Ovary (tissue), 9 donors: Measurements from ENCODE around the gene BACE2. TPM values are rescaled to one million over a fixed set of nuclear protein-coding genes. Genes with fewer than 3 reads are reported as not detected.

Source experiments
- DNase-seq, 5 donors: peaks; one replicate each; pipeline ENCODE4 v3.0.0-alpha.2; 2019 to 2020
- H3K27ac ChIP-seq, 2 donors: fragments of 200-600 bp; one replicate each; pipeline versions ENCODE4 v1.5.1 to v1.8.0; 2019 to 2022
- H3K27me3 ChIP-seq: fragments of 200-600 bp; one replicate; pipeline ENCODE4 v1.8.0; 2022
- H3K36me3 ChIP-seq: fragments of 200-600 bp; sonication (generic); one replicate; pipeline ENCODE4 v1.5.1; 2019
- H3K4me1 ChIP-seq: one replicate; pipeline ENCODE4 v1.8.1; 2013; ENCODE audit warnings: mild to moderate bottlenecking, moderate library complexity; ENCODE audit not compliant: insufficient read depth
- H3K4me3 ChIP-seq: fragments of 200-600 bp; sonication (generic); one replicate; pipeline ENCODE4 v1.5.1; 2017
- H3K9me3 ChIP-seq, 2 donors: fragments of 200-600 bp in 1 of 2; sonication (generic) in 1 of 2; one replicate each; pipeline versions ENCODE4 v1.5.1 to v1.8.1; 2013 to 2019; ENCODE audit warnings: mild to moderate bottlenecking in 1 of 2, moderate library complexity in 1 of 2
- CTCF ChIP-seq, 3 donors: fragments of 450-650 bp in 2 of 3; fragments of 200-600 bp in 1 of 3; IDR thresholded peaks; one replicate each; pipeline versions ENCODE4 v1.5.1 to v1.8.0; 2016 to 2022; ENCODE audit warnings: antibody characterized with exemption in 3 of 3, mild to moderate bottlenecking in 1 of 3
- EP300 ChIP-seq: sonication (generic); formaldehyde crosslinking; IDR thresholded peaks from one replicate; pipeline ENCODE4 v1.6.1; 2017; ENCODE audit warnings: antibody characterized with exemption
- POLR2A ChIP-seq: fragments of 450-650 bp; IDR thresholded peaks from one replicate; pipeline ENCODE4 v1.6.1; 2017; ENCODE audit warnings: antibody characterized with exemption, mild to moderate bottlenecking, moderate library complexity
- WGBS, 3 donors: extraction: QIAGEN DNeasy Blood & Tissue Kit in 1 of 3; methylation state at CpG; one replicate each; pipeline versions ENCODE4 v1.1.5 to v1.1.7; 2013 to 2017; 5-methylcytosine and 5-hydroxymethylcytosine counted together
- intact Hi-C, 4 donors: fragments of 100-400 bp; cut with DNase I; formaldehyde crosslinking; loops; one replicate each; pipeline versions ENCODE4 v1.11.0 to v1.15.1; 2022 to 2023
- polyA plus RNA-seq, 2 donors: library from polyadenylated mRNA; stranded (reverse); fragments of 200-250 nt in 1 of 2; fragments of 350-450 nt in 1 of 2; fragmentation: Illumina TruSeq in 1 of 2; extraction: RNeasy Lipid Tissue Mini Kit (QIAGEN cat#74804) in 1 of 2; gene quantifications; one replicate each; pipeline ENCODE4 v1.2.3, GENCODE V29; 2013 to 2014
- total RNA-seq, 7 donors: library from RNA; depleted of rRNA in 2 of 7; stranded (reverse); fragments of >200 nt in 2 of 7; fragmentation: NEBNext Ultra II Directional in 3 of 7; extraction: Animal tissue kit (Norgen Biotek cat#: 25700) in 3 of 7; gene quantifications; one replicate each; pipeline versions ENCODE4 v1.1.0 to v1.2.4, GENCODE V29; 2016 to 2023
- donor health status: DM: no; HTN: no; CAD: no; lungs with moderate emphysema.
- donor health status: DM: no; HTN: no; CAD: no.
- donor health status: Bipolar disorder and iron deficiency.
- donor health status: DM: yes; HTN: yes; CAD: no.
- donor health status: DM: no; HTN: no; CAD: no.
- donor health status: DM: yes; HTN: yes; CAD: no.

BACE2 gene
- total and polyA plus RNA-seq, 9 donors, result 11.4 to 75.6 (median 24.4) TPM

- no peak for DNase-seq
- WGBS, 3 donors, result 2 to 12% (median 3%) methylated on average over 1 of the region's 1 CpG
- intact Hi-C loops, result no loop called here
- H3K27me3 ChIP-seq, result no peaks in the 10 kb centered on the region
- H3K4me3 ChIP-seq, result no peak overlapping the region
- no peaks in the 10 kb centered on the region for H3K9me3 ChIP-seq
- H3K4me1 ChIP-seq, result no peaks in the 10 kb centered on the region
- TF ChIP-seq CTCF (IDR thresholded peaks at IDR 0.05) (no peak), EP300 (no peak), POLR2A (no peak)
- H3K36me3 ChIP-seq, result no peaks in the 10 kb centered on the region
- H3K27ac ChIP-seq, result no peak overlapping the region
Measured at GRCh38 chr21:41269535-41269934, 101.6 kb downstream of the BACE2 start.

- TF ChIP-seq EP300, result no peak
- TF ChIP-seq POLR2A, result no peak
- TF ChIP-seq CTCF (IDR thresholded peaks at IDR 0.05), result no peak
- Histone ChIP-seq H3K27me3 (no peaks in the 10 kb centered on the region), H3K4me1 (no peaks in the 10 kb centered on the region), H3K4me3 (no peak overlapping the region), H3K27ac (no peak overlapping the region), H3K36me3 (no peaks in the 10 kb centered on the region), H3K9me3 (no peaks in the 10 kb centered on the region)
- DNase-seq, result no peak
- intact Hi-C loops, result no loop called here
- 78 to 83% (median 81%) methylated on average over 12 of the region's 12 CpGs for WGBS, 3 donors
Measured at GRCh38 chr21:41277196-41277595, 109.2 kb downstream of the BACE2 start.

GRCh38 chr21:41277846-41278245 is 109.9 kb downstream of the BACE2 start:
- H3K4me3 ChIP-seq, result no peak overlapping the region
- H3K27ac ChIP-seq, result no peak overlapping the region
- no peak for DNase-seq
- H3K4me1 ChIP-seq, result no peaks in the 10 kb centered on the region
- H3K36me3 ChIP-seq, result no peaks in the 10 kb centered on the region
- no peaks in the 10 kb centered on the region for H3K9me3 ChIP-seq
- 59 to 60% (median 60%) methylated on average over 4 of the region's 4 CpGs for WGBS, 3 donors
- TF ChIP-seq CTCF (IDR thresholded peaks at IDR 0.05), result no peak
- no peaks in the 10 kb centered on the region for H3K27me3 ChIP-seq
- intact Hi-C loops, result no loop called here

- no peak for TF ChIP-seq POLR2A
- no peak for TF ChIP-seq EP300
- no peak for TF ChIP-seq CTCF (IDR thresholded peaks at IDR 0.05)
- intact Hi-C loops, result loop anchor here in 3 of 4 donors (5.0 to 10.0 kb wide), 5 partner anchors 182 to 534 kb away; no protein-coding TSS in a partner anchor
- Histone ChIP-seq H3K4me1 (no peaks in the 10 kb centered on the region), H3K9me3 (no peaks in the 10 kb centered on the region), H3K27me3 (no peaks in the 10 kb centered on the region), H3K4me3 (no peak overlapping the region), H3K27ac (no peak overlapping the region), H3K36me3 (no peaks in the 10 kb centered on the region)
- 10 to 21% (median 10%) methylated on average over 18 of the region's 18 CpGs for WGBS, 3 donors
- no peak for DNase-seq
Measured at GRCh38 chr21:41280115-41280919, 112.4 kb downstream of the BACE2 start.
